HG03469 (cell line): ENCODE measurements around the gene LHX6.
A peak's percentile ranks its signal among the peaks of the same experiment; 100 is the strongest.

Source experiments
- ATAC-seq: cut with Tn5 transposase; IDR thresholded peaks from one replicate; pipeline ENCODE4 v1.9.1; 2021; ENCODE audit warnings: mild to moderate bottlenecking, moderate library complexity, moderate number of reproducible peaks; ENCODE audit not compliant: unreplicated experiment

LHX6 gene

GRCh38 chr9:122192914-122193525 lies 35.7 kb downstream of the LHX6 start:
- ATAC-seq = no peak

- ATAC-seq = no peak
Observed at GRCh38 chr9:122192261-122192875, 36.4 kb downstream of the LHX6 start.

- ATAC-seq = no peak
Observed at GRCh38 chr9:122191584-122191983, 37.2 kb downstream of the LHX6 start.

GRCh38 chr9:122190597-122191381 lies 38.0 kb downstream of the LHX6 start:
- ATAC-seq = no peak

GRCh38 chr9:122188369-122188768 lies 40.4 kb downstream of the LHX6 start:
- no peak for ATAC-seq

- no peak for ATAC-seq
Observed at GRCh38 chr9:122186777-122187470, 41.8 kb downstream of the LHX6 start.

GRCh38 chr9:122186301-122186700 lies 42.5 kb downstream of the LHX6 start:
- no peak for ATAC-seq

- ATAC-seq = no peak
Observed at GRCh38 chr9:122184551-122184950, 44.2 kb downstream of the LHX6 start.

GRCh38 chr9:122183501-122183900 lies 45.3 kb downstream of the LHX6 start:
- ATAC-seq = no peak

- no peak for ATAC-seq
Observed at GRCh38 chr9:122180633-122181032, 48.1 kb downstream of the LHX6 start.

GRCh38 chr9:122179690-122180074 lies 49.1 kb downstream of the LHX6 start:
- no peak for ATAC-seq

GRCh38 chr9:122179054-122179689 lies 49.6 kb downstream of the LHX6 start:
- ATAC-seq = no peak

- no peak for ATAC-seq
Observed at GRCh38 chr9:122176916-122177315, 51.8 kb downstream of the LHX6 start.

- ATAC-seq = no peak
Observed at GRCh38 chr9:122173670-122174069, 55.1 kb downstream of the LHX6 start.

- ATAC-seq = no peak
Observed at GRCh38 chr9:122172131-122172530, 56.6 kb downstream of the LHX6 start.

GRCh38 chr9:122168356-122168755 lies 60.4 kb downstream of the LHX6 start:
- no peak for ATAC-seq

GRCh38 chr9:122164286-122164685 lies 64.5 kb downstream of the LHX6 start:
- no peak for ATAC-seq

GRCh38 chr9:122162415-122162814 lies 66.3 kb downstream of the LHX6 start:
- ATAC-seq = no peak

GRCh38 chr9:122159925-122160246 lies 68.9 kb downstream of the LHX6 start:
- no peak for ATAC-seq

- ATAC-seq = peak; percentile 89
Observed at GRCh38 chr9:122159026-122159924, 69.5 kb downstream of the LHX6 start, which contains the start of the genes MORN5 and NDUFA8. MORN5 (plus strand) TSS chr9:122159908; CDS start chr9:122159973, 65 bp downstream. NDUFA8 (minus strand) TSS chr9:122159779; CDS start chr9:122159677, 102 bp downstream.
